Right kidney (tissue), 1 donor: Measurements from ENCODE around the gene ARF3.

Source experiments
- DNase-seq: peaks from one replicate; pipeline ENCODE4 v3.0.0-alpha.2; 2016

The ARF3 gene

DNA sequence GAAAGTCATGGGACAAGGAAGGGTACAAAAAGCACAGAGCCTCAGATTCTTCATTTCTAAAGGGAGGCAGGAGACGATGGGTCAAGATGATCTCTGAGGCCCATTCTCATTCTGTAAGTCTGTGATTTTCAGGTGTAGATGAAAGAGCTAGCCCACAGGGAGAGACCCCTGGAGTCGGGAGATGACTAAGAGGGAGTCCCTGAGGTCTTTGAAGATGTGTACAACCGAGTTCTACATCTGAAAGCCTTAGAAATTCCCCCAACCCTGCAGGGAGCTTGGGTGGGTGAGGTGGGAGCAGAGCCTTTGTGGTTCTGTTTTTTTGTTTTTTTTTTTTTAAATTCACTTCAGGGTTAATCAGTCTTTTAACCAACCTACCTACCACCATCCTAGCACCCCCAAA lies 11.2 kb upstream of the ARF3 start:
- DNase-seq: no peak

DNA sequence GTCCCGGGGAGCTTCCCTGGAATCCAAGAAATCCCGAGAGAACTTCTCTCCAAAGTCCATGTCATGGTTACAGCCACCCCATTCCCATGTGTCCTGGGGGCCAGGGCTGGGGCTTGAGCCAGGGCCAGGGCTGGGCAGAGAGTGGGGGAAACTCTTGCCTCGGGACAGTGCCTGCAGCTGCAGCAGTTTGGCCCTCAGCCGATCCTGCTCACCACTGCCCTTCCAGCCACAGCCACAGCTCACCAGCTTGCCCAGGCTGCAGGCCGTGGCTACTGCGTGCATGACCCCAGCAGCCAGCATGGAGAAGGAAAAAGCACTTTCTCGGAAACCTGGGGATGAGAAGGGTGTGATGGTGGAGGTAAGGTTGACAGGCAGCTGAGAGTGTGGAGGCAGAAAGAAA lies 10.7 kb upstream of the ARF3 start:
- DNase-seq: no peak

DNA sequence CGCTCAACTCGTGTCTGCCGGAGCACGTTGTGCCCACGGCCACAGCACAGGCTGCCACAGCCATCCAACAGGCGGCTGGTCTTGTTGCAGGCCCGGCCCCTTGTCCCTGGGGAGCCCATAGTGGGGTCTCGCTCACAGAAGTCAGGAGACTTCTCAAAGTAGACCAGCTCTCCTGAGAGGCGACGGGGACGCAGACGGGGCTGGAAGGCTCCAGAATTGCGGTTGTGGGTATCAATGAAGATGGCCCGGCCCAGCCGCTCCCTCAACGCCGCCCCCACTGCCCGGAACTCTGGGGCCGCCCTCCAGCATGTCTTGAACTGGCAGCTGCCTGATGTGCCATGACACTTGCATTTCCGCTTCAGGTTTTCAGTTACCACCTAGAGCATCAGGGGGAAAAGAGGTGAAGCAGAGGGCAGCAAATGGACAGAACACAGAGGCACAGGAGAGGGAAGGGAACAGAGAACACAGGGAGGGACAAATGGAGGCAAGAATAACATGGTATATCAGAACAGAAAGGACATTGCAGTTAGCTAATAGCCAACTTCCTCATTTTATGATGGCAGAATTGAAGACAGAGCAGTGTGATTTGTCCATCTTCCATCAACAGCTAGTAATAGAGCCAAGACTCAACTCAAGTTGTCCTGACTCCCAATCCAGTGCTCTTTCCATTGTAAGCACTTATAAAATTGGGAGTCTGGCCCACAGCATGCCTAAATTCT lies 9.0 kb upstream of the ARF3 start:
- no peak for DNase-seq

DNA sequence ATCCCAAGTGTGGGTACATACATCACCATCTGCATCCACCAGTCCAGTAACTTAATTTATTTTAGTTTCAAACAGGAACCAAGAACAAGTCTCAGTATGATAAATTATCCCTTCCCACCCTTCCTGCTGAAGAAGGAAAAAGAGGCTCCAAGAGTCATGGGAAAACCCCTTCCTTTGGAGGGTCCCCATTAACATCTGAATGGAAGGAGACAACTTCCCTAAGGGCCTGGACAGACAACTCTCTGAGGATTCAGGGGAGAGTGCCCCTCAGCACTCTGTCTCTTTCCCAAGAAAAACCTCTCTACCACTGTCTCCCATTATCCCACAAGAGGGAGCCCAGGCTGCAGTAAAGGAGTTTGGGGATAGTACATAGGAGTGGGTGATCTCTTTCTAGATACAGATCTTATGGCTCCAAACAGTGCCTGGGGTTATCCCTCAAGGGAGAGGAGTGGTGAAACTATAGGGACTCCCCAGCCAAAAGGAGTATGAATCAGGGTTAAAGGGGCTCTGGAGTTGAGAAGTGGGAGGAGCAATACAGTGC lies 8.1 kb upstream of the ARF3 start:
- DNase-seq: no peak

DNA sequence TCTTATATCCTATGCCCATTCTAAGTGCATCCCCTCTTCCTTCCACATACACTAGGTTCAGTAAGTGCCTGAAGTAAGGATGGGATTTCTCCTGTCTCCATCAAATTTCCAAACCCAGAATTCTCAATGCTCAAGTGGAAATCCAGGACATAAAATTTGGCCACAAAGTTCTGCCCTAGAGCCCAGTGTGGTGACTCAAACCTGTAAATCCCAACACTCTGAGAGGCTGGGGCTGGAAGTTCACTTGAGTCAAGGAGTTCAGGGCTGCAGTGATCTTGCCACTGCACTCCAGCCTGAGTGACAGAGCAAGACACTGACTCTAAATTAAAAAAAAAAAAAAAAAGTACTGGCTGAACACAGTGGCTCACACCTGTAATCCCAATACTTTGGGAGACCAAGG lies 4.5 kb upstream of the ARF3 start:
- DNase-seq: no peak

DNA sequence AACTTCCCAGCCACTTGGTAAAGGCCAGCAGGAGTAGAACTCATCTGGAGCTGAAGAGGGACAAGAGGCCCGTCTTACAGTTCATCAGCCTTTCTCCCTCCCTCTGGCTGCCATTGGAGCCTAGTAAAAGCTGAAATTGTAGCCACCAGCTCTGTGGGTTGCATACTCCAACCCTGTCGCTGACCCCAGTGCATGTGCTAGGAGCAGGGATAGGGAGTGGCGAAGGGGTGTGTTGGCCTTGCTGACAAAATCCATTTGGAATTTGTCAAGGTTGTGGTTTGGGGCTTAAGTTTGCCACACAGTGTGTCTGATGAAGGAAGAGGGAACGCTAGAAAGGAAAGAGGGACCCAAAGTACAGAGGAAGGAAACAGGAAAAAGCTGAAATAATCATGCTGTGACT lies 4.0 kb upstream of the ARF3 start:
- no peak for DNase-seq

DNA sequence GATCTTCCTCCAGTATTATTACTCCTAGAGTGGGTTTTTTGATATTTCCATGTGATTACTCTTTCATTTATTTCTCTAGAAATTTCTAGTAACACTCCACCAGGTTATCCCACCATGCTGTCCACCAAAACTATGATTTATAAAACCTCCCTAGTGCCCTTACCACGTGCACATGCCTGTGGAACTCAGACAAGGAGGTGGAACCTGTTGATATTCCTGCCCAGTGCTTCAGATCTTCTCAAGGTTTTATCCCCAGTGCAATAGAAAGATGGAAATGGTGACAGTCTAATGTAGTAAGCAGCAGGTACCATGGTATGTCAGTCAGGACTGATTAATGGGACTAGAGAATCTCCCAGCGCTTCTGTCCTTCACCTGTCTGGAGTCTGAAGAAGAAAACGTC lies 3.5 kb upstream of the ARF3 start:
- DNase-seq: no peak

DNA sequence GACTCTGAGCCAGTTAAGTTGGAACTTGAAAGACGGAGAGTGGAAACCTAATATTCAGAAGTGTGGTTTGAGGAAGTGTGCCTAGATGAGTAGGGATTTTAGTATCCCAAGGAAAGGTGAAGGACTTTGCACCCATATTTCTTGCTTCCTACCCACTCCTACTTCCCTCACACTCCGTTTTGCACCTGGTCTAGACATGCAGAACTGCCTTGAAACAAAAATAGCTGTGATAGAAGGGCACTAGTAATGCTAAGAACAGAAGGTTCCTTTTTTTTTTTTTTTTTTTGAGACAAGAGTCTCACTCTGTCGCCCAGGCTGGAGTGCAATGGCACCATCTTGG lies 732 bp upstream of the ARF3 start:
- no peak for DNase-seq

DNA sequence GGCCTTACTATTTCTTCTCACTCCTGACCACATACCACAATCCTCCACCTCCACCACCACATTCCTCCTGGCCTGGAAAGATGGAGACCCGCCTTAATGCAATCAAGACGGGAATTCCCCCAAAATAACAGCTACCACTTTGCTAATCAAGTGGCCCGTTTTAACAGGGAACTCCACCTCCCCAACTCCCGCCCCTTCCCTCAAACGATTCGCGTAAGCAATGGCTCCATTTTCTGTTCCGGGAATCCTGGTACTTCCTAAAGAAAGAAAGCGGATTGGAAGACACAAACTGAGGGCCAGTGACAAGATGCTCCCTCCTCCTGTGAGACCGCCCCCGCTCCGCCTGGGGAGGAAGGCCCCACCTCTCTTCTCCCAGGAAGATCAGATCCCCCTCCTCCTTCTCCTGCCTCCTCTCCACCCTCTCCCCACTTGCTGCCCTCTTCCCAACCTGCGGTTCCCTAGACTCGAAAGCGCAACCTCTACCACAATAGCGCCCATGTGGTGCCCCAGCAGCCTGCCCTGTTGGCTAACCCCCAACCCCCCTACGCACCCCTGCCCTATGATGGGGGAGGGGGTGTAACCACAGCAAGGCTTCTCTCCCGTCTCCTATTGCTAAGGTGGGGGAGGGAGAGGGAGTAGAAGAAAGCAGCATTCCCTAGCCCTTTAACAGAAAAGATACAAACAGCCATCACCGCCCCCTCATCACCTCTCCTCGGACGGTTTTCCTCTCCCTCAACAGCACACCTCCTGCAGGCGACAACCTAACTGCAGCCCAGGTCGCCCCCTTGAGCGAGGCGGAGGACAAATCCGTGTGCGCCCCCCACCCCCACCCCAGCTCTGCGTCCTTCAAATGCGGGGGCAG lies 777 bp downstream of the ARF3 start:
- peak; percentile 80 for DNase-seq

DNA sequence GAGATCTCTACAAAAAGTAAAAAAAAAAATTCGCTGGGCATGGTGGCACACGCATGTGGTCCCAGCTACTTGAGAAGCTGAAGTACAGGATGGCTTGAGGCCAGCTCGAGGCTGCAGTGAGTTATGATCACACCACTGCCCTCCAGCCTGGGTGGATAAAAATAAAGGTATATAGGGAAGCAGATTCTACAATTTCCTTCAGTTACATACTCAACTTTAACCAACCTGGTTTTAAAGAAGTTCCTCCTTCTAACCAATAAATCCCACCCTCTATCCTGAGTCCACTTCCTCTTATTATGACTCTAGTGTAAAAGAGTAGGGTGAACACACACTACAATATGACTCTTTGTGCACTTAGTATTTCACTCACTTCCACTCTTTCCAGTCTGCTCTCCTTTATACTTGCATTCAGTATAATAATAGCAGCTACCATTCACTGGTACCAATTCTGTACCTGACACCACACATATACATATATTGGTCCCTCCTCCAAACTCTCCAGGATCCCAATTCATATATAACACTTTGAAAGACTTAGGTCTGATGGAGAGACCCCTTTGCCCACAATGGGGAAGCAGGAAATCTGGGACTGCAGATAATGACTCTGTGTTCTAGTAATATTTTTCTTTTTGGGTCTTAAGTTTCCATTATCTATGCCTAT lies 2.3 kb downstream of the ARF3 start:
- DNase-seq: no peak

DNA sequence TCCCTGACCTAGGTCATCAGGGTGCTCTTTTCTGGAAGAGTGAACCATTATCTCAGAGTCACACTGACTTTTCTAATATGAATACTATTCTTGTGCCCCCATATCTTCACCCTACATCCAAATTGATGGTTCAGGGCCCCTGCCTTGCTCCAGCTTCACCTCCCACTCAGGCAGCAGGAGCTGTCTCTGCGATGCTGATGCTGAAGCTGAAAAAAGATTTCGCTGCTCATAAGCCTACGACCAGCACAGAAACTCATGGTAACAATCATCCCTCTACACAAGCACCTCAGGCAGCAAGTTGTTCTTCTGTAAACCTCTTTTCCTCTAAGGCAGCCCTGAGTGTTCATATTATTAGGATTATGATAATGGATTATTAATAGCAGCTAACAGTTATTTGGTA lies 3.2 kb downstream of the ARF3 start:
- DNase-seq: no peak

DNA sequence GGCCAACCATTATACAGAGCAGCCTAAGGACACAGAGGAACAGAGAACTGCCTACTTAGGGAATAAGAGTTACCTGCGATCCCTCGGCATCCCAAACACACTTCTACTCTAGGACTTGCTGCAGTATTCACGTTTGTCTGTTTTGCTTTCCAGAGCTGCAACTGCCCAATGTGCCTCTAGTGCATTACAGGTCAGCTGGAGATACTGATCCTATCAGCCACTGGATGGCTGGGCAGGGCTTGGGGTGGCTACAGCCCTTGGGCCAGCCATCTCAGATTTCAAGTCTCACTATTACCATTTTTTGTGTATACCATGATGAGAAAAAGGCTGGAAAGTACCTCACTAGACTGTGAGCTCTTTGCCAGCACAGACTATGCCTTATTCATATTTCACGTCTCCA lies 4.6 kb downstream of the ARF3 start:
- no peak for DNase-seq

DNA sequence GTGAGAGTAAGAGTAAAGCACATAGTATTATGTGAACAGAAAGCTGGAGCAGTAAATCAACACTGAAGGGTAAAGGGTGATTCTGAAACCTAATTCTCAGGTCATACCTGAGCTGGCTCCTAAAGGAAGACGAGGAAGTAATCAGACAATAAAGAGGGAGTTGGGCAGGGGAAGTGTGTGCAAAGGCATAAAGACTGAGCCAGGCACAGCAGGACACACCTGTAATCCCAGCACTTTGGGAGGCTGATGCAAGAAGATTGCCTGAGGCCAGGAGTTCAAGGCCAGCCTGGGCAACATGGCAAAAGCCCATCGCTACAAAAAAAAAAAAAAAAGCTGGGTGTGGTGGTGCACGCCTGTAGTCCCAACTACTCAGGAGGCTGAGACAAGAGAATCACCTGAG lies 9.6 kb downstream of the ARF3 start:
- DNase-seq: no peak

DNA sequence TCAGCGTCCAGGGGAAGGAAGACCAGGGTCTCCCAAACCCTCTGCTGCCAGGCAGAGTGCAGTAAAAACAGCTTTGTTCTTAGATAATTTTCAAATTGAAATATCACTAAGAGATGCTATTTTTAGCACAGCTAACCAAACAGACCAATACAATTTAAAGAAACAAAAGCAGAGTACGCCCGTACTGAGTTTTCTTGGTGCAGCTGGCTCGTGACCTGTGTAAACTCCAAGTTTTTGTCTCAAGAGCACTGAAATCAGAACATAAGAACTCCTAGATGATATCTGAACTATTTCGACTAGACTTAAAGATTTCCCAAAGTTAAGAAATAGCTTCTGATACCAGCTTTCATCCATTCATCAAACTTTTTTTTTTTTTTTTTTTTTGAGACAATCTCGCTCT lies 10.3 kb downstream of the ARF3 start:
- no peak for DNase-seq

DNA sequence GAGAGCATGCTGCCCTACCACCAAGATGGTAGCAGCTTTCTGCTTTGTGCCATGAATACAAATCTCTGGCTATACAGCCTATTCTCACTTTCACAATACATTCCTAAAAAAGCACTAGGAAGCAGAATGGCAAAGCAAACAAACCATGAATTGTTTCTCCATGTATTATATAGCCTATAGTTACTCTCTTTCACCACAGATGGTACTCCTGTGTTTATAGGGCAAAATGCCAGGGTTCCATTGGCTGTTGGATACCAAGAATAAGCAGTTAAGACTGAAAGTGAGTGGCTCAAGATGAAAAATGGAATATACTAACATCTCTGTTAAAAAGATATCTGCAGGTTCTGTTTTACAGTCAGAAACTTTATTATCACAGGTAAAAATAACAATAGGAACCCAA lies 11.1 kb downstream of the ARF3 start:
- no peak for DNase-seq

DNA sequence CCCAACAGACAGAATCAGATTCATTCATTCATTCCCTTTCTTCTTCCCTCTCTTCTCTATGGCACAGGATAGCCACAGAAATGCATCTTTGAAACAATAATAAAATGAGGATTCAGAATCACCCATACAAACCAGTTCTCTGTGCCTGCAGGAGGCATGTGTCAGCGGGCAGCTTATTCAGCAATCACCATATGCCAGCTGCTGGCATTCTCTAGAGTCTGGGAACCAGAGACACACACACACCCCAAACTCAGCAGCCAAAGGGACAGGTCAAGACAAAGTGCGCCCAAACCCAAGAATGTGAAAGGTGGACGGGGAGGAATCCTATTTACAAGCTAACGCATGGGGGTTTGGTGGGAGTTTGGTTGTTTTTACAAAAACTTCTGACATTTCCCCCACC lies 14.1 kb downstream of the ARF3 start:
- no peak for DNase-seq

DNA sequence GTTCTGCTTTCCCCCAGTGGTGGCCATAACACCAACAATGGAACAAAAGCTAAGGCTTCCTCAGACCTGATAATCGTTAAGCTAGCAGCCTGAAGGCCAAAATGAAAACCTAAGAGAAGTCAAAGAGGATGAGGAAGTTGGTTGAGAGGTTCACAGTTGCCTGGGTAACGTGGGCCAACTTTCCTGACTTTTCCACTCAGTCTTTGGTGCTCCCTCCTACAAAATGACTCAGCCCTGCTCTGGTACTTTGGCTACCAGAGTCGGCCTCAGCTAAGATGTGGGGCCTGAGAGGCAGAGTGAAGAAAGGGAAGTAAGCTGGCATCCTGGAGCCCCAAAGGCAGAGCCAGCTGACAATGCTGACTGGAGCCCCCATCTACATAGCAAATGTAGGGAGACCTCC lies 17.1 kb downstream of the ARF3 start:
- DNase-seq: no peak

DNA sequence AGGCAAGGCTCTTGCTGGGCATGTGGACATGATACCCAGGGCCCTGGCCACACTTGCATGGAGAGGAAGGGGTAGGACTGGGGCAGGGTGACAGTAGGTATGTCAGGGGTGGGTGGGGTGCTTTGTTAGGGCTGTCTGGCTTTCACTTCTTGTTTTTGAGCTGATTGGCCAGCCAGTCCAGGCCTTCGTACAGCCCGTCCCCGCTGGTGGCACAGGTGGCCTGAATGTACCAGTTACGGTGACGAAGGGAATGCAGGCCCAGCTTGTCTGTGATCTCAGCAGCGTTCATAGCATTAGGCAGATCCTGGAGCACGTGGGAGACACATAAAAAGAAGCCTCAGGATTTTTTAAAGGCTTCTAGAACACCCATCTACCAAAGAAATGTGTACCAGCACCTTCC lies 18.5 kb downstream of the ARF3 start:
- DNase-seq: no peak

DNA sequence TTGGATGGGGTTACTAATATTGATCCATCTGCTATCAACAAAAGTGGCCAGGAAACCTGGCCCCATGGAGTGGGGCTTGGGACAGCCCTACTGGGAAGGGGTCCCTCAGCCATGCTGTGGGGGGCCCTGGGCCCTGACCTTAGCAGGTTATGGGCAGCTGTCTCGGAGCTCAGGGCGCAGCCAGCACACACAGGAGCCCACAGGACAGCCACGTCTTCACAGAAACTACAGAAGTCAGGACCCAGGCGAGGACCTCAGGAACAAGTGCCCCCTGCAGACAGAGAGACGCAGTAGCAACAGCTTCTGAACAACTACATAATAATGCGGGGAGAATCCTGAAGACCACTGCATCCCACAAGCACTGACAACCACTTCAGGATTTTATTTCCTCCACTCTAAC lies 20.1 kb downstream of the ARF3 start:
- no peak for DNase-seq

DNA sequence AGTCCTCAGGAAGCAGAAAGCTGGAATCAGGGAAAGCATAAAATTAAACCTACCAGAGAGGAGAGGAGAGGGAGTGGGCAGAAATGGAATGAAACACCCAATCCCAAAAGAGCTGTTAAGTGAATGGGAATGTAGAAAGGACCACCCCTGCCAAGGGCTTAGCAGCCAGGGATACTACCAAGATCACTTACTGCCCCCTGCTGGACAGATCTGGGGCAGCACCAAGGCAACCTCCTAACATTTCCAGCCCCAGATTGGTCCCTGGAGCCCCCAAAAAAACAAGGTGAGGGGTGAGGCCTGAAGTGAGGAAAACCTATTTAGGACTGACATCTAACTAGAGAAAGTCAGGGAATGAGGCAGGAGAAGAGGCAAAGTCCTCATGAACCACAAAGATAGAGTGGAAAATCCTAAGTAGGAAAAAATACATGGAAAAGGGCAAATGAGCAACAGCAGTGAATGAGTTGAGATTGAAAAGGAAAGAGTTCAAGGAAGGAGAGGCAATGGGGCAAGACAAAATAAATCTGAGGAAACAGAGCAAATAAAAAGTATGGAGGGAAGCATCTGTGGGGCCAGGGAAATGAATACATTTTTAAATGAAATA lies 20.8 kb downstream of the ARF3 start:
- DNase-seq: peak; percentile 46

DNA sequence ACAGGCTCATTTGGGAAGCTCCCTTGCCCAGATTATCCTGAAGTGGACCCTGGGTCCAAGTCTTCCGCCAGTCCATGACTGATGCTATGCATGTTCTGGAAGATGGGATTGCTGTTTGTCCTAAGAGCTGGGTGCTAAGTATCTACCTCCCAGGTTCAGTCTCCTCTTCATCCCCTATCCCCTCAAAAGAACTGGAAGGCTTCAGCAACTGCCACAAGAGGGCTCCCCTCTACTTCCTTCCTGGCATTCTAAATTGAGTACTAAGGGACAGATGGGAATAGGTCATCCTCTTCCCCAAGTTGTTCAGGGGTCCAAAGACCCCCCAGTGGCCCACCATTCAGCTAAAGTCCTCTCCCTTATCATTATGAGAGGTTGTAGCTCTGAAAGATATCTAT lies 23.0 kb downstream of the ARF3 start:
- no peak for DNase-seq

DNA sequence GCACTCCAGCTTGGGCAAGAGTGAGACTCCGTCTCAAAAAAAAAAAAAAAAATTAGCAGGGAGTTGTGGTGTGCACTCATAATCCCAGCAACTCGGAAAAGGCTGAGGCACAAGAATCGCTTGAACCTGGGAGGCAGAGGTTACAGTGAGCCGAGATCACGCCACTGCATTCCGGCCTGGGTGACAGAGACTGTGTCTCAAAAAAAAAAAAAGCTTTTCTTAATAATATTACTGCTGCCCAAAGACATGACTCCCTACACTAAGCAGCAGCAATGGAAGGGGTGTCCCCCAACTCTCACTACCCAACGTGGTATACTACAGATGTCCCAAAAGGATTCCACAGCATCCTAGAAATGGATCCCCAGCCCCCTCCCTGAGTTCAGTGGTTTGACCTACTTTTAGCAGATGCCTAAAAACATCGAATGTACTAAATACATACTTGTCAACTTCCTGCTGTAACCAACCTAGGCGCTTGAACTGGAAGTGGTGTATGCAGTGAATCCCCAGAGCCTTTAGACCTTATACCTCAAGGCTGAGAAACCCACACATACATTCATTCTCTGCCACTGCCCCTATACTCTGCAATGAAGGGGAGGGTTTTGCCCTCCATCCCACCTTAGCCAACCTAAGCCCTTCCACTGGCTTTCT lies 23.5 kb downstream of the ARF3 start:
- DNase-seq: no peak

DNA sequence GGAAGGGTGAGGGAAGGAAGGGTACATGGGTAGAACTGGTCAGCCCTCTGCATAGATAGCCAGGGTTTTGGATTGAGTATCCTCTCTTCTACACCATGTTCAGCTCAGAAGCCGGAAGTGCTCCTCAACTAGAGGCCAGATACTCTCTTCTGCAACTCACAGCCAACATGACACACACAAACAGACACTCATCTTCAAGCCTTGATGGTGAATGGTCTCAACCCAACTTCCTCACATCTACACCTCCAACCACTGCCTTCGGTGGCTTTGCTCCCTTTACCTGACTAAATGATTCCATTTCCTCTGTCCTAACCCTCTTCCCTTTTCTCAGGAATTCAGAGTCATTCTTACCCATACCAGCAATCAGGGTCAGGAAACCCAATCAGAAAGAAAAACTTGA lies 24.4 kb downstream of the ARF3 start:
- DNase-seq: no peak
